Measurements from ENCODE around the gene ZBTB40. TPM values are rescaled to one million over a fixed set of nuclear protein-coding genes. Genes with fewer than 3 reads are reported as not detected.

The ZBTB40 gene
- total RNA-seq, 1 experiment from 2014 or later: 11.4 TPM

DNA sequence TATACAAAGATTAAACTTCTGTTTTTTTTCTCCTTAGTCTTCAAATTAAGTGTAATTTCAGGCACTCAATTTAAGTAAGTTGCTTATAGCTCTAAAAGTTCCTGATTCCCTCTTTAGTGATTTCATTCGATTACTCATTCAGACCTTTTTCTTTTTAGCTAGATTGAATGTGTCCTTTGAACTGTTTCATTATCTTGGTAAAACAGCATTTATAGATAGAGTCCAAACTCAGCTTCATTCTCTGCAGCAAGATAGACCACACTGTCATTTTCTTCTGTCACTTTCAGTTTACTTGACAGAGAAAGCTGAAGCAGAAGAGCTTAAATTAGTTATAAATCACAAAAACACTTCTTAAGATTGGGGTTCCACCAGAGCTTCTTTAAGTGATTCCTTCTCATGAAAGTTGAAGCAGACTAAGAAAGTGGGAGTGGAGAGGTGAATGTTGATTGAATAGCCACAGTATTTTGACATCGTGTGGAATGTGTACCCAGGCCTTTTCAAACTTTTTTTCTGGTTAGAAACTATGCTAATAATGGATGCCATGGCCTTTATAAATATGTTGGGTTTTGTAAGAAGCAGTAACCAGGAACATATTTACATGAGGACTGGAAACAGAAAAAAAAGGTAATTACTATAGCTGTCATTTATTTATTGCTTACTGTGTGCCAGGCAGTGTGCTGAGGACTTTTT, 52.2 kb downstream of the ZBTB40 start:
- no peak for DNase-seq (ENCODE audit: low read depth)

DNA sequence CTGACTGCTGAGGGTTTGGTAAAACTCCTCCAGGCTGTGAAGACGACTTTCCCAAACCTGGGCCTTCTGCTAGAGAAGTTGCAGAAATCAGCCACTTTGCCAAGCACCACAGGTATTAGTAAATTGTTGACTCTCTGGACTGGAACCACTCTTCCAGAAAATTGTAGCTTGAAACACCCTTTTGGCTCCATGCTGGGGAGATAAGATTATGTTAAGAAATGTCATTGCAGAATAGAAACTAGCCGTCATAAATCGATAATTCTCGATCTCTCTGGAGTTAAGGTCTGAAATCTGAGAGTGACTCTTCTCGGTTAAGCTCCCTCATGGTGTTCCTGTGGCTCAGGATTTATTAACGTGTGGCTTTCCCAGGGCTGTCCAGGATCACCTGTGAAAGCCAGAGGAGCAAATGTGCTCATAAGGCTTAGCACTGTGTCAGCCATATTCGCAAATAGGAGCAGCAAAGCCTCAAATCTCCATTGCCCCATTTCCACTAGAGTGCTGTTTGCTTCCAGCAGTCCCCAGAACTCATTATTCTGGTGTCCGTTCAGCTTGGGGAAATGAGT, 54.6 kb downstream of the ZBTB40 start:
- no peak for DNase-seq (ENCODE audit: low read depth)

DNA sequence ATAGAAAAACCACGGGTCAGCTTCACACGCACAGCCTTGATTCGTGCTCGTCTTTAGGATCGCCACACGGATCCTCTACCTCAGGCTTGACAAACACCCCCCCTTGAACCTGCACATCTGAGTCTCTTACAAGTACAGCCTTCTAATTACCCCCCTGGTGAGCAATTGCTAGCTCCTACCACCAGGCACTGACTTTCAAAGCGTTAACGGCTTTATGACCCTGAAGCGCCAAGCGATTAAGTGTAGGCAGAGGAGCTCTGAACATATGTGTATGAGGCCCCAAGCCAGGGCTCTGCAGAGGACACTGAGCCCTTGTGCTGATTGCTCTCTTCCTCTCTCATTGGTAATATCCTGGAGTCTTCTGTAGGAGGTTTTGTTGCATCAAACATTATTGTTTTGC, 55.9 kb downstream of the ZBTB40 start:
- no peak for DNase-seq (ENCODE audit: low read depth)

DNA sequence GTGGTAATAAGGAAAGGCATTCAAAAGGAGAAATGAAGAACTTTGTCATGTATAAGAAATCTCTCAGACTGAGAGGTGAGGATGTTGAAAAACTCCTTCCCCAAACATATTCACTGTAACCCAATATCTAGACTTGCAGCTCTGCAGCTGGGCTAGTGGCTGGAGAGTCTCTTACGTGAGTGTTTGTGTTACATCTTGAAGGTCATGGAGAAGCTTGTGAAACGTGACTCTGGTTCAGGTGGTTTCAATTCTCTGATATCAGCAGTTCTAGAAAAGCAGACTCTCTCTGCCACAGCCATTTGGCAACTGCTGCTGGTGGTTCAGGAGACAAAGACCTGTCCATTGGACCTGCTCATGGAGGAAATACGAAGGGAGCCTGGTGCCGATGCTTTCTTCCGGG, 56.7 kb downstream of the ZBTB40 start:
- no peak for DNase-seq (ENCODE audit: low read depth)

DNA sequence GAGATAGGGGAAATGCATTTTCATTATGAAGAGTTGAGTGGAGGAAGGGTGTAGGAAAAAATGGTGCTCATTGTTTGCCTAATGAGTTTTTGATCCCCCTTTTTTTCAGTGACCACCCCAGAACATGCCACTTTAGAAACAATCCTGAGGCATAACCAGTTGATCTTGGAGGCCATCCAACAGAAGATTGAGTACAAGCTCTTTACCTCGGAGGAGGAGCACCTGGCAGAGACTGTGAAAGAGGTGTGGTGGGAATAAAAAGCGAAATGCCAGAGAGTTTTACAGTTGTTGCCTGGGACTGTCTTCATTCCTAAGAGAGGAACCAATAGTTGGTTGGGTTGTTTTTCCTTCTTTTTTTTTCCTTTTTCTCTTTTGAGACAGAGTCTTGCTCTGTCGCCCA, 57.3 kb downstream of the ZBTB40 start:
- DNase-seq (ENCODE audit: low read depth): no peak

DNA sequence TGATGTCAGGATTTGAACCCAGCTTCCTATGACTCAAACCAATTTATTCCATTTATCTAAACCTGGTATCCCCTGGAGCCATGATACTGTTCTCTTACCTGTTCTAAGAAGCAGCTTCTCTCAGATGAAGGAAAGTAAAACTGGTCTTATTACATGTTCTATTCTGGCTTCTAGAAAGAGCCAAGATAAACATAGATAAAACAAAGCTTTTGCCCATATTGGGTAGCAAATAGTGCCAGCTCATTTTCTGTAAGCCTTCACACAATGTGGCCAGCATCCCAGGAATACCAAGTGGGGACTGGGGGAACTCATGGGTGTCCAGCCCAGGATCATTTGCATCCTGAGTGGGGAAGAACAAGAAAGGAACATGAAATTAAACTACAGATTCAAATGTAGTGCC, 58.2 kb downstream of the ZBTB40 start:
- DNase-seq (ENCODE audit: low read depth): no peak

DNA sequence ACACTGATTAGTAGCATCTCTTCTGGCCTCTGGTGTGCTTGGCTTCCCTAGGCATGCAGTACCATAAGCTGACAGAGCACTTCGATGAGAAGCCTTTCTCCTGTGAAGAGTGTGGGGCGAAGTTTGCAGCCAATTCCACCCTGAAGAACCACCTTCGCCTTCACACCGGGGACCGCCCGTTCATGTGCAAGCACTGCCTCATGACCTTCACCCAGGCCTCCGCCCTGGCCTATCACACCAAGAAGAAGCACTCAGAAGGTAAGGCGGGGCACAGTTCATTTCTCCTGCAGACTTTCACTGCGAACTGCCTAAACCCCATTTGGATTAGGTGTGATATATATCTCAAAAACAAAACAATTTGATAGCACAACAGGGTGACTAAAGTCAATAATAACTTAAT, 61.2 kb downstream of the ZBTB40 start:
- DNase-seq (ENCODE audit: low read depth): no peak

DNA sequence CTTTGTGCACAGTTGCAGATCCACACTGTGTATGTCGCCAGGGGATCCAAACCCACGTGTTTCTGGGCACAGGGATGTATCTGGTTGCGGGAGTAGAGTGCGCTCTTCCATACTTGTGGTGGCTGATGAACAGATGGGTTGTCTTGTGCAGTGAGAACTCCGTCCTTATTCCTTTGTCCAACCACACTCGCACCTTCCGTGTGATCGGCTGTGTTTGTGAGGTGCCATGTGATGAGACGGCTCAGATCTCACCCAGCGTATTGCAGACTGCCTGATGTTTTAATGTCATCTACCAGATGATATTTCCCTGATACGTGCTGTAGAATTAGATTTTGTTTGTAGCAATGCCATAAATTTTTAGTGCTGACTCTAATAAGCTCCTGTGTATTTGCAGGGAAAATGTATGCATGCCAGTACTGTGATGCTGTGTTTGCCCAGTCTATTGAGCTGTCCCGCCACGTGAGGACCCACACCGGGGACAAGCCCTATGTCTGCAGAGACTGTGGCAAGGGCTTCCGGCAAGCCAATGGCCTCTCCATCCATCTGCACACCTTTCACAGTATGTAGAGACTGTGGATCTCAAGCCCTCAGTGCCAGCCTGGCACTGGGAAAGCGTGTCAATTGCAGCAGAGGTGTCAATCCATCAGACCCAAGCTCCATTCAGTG, 65.4 kb downstream of the ZBTB40 start:
- DNase-seq (ENCODE audit: low read depth): no peak

DNA sequence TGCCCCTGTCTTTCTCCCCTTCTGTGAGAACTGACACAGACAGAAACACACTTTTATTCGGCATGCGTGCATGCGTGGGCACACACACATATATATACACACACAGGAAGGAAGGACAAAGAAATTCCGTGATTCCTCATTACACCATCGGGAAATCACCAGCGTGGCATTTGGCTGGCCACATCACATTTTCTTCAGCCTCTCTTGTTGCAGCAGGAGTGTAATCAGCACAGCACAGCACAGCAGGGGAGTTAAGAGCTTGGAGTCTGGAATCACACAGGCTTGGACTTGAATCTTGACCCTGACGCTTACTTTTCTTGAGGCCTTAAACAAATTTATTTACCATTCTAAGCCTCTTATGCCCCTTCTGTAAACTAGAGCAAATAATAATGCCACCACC, 66.3 kb downstream of the ZBTB40 start:
- DNase-seq (ENCODE audit: low read depth): no peak

DNA sequence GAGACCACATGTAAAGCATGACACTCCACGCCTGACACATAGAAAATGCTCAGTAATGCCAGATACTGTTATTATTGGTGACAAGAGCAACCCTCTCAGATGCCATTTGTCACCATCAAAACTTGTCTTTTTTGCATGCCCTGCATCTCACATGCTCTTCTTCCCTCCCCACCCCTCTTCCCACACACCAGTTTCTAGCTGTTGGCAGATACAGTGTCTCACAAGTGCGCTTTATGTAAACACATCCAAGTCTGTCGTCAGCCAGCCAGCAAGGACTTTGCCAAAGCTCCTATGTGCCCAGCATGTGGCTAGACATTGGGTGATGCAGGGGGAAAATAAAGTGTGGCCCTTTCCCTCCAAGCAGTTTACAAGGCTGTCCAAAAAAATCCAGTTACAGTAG, 66.7 kb downstream of the ZBTB40 start:
- no peak for DNase-seq (ENCODE audit: low read depth)

DNA sequence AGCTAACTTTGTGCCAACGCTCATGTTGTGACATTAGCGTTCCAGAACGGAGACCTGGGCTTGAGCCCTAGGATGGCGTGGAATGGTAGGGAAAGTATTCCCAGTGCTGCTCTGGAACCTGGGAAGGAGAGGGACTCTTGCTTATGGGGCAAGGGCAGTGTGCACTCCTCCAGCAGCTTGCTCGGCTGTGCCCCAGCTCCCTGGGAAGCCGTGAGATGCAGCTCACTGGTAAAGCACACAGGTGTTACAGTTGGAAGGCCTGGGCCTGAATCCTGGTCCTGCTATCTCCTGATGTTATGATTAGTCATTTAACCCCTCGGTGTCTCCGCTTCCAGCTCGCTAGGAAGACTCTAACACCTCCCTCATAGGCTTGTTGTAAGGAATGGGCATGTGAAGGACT, 69.2 kb downstream of the ZBTB40 start:
- no peak for DNase-seq (ENCODE audit: low read depth)

DNA sequence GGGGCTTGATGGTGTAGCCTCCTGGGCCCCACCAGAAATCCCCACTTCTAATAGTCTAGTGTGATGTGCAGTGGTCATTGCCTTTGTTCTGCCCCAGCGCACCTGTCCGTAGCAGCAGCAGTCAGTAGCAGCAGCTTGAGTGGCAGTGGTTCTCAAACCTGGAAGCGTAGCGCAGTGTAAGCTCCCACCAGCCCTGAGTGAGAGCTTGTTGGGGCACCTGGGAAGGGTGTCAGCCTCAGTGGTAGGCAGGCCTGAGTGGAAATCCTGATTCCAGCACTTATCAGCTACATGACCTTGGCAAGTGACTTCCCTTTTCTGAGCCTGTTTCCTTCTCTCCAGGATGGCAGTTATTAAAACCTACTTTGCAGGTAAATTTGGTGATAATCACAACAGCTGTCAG, 70.0 kb downstream of the ZBTB40 start:
- DNase-seq (ENCODE audit: low read depth): no peak

DNA sequence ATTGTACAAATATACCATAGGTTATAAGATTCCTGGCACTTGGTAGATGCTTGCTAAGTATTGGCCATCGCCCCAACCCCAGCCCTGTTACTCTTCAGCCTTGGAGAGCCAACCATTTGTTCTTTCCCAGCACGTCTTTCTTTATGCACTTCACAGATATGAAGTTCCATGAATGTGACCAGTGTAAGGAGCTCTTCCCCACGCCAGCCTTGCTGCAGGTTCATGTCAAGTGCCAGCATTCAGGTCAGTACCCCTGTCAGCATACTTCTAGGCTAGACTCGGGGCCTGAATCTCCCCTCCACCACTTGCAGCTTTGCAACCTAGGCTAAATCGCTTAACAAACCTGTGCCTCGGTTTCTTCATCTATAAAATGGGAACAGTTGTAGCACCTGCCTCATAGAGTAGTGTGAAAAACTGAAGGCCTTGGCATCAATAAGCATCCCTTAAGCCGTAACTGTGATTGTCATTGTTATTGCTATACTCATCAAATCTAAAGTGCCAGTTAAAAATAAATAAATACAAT, 70.6 kb downstream of the ZBTB40 start:
- no peak for DNase-seq (ENCODE audit: low read depth)

DNA sequence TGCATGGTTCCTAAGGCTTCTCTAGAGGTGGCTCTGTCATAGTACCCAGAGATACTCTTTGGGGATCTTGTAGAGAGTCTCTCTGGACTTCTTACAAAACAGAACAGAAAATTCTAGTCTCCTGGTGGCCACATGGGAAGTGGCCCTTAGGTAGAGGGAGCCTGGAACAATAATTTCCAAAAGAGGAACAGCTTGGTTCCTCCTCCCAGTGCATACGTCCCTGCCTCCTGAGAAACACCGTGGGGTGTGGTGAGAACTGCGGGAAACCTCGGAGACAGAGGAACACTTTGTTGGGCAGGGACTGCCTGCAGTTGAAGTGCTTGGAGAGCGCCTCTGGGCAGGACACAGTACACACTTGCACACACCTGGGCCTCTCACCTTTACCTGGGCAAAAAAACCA, 72.8 kb downstream of the ZBTB40 start:
- DNase-seq (ENCODE audit: low read depth): no peak

DNA sequence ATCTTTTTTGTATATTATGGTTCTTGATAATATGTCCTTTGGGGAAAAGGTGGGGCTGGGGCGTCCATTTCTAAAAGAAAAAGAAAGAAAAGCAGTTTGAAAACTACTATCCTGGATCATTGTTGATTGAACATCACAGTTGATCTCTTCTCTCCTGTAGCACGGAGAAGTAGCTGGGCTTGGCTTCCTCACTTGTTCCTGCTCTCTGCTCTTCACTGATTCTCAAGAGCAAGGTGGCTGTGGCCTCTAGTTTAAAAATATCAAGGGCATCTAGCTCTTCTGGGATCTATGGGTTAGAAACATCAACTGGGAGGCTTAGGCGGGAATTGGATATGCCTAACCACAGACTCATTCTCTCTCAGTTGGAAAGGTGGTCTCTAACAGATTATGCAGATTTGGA, 73.6 kb downstream of the ZBTB40 start:
- no peak for DNase-seq (ENCODE audit: low read depth)

DNA sequence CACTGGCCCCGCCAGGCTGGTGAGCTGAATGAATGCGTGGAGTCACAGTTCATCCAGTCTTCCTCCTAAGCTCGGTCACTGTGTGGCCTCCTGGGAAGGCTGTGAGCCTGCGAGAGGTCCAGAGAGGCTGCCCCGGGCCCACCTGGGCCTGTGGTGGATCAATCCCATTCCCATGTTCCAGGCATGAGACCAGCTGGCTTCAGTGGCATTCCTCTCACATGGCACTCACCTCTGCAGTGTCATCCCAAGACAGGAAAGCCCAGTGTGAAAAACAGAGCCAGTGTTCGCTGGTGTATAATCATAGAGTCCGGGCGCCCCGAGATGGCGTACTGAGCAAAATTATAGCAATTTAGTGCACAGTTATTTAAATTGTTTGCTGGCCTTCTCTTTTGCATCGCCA, 74.0 kb downstream of the ZBTB40 start:
- DNase-seq (ENCODE audit: low read depth): no peak

DNA sequence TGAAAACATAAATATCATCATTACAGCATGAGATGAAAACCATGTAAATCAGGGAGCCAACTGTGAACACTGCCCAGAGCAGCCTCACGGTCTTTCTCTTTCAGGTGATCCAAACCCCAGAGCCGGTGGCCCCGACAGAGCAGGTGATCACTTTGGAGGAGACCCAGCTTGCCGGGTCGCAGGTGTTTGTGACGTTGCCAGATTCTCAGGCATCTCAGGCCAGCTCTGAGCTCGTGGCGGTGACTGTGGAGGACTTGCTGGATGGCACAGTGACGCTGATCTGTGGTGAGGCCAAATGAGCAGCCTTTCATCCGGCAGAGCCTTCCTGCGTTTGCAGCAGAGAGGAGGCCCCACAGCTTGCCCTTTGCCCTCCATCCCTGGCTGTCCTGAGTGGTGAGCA, 74.4 kb downstream of the ZBTB40 start:
- DNase-seq (ENCODE audit: low read depth): no peak

DNA sequence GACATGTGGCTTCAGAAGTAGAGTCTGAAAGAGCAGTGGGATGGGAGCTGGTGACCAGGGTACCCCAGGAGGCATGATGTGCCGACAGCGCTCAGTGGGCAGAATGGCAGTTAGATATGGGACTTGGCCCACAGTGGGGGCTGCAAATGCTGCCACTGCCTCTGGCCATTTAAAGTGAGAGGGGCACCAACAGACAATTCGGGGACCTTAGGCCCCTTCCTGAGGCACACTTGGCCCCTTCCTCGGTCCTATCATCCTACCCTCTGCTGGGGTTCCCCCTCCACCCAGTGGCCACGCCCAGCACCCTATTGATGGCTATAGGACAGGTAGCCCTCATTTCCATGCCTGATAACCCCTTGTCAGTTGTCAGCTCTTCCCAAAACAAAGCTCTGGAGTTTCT, 75.0 kb downstream of the ZBTB40 start:
- DNase-seq (ENCODE audit: low read depth): no peak

DNA sequence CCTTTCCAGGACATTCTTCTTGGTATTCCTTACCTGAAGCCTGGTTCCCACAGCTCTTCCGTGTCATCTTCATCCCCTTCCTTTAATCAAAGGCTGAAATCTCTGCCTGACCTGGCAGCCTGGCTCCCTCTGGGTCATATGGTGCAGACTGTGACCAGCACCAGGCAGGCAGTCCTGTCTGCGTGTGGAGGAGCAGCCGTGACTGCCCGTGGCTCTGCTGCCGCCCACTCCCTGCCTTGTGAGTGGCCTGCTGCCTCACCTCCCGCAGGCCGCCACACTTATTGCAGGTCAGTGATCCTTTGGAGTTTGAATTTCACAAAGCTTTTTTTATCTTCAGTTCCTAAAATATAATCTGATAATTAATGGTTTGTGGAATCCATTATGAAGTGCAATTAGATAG, 75.5 kb downstream of the ZBTB40 start:
- DNase-seq (ENCODE audit: low read depth): no peak

DNA sequence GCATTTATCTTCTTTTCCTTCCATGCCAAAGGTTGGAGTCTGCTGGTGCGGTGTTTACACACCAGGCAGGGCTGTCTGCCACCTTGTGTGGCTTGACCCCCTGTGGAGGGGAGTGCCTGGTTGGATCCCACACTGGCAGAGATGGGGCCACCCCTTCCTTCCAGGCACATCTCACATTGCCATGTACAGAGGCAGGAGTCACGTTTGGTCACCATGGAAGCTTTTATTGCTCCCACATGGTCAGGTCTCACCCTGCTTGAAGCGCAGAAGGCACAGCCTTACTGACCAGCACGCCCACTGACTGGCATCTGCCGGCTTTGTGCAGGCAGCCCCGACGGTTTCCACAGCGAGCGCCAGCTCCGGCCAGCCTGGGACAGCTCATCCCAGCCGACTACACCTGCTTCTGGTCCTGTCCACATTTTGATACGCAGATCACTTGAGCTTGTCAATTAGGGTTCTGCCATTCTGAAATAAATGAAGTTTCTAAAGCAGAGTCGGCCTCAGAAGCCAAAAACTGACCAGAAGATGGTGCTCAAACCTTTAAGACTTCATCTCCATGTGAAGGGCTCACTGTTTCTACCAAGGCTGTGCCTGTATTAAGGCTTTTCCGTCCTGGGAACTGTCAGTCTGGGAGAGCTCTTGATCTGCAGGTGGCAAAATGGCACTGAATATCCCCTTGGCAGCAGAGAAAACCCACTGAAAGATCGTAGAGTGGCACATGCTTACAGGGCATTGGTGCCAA, 76.1 kb downstream of the ZBTB40 start:
- no peak for DNase-seq (ENCODE audit: low read depth)

DNA sequence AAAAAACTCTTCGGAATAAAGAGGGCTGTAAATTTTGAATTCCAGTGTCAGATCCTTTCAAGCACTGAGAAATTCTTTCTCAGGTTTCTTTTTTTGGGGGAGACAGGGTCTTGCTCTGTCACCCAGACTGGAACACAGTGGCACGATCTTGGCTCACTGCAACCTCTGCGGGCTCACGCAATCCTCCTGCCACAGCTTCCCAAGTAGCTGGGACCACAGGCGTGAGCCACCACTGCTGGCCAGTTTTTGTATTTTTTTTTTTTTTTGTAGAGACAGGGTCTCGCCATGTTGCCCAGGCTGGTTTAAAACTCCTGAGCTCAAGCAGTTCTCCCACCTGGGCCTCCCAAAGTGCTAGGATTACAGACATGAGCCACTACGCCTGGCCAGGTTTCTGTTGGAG, 76.8 kb downstream of the ZBTB40 start:
- no peak for DNase-seq (ENCODE audit: low read depth)

DNA sequence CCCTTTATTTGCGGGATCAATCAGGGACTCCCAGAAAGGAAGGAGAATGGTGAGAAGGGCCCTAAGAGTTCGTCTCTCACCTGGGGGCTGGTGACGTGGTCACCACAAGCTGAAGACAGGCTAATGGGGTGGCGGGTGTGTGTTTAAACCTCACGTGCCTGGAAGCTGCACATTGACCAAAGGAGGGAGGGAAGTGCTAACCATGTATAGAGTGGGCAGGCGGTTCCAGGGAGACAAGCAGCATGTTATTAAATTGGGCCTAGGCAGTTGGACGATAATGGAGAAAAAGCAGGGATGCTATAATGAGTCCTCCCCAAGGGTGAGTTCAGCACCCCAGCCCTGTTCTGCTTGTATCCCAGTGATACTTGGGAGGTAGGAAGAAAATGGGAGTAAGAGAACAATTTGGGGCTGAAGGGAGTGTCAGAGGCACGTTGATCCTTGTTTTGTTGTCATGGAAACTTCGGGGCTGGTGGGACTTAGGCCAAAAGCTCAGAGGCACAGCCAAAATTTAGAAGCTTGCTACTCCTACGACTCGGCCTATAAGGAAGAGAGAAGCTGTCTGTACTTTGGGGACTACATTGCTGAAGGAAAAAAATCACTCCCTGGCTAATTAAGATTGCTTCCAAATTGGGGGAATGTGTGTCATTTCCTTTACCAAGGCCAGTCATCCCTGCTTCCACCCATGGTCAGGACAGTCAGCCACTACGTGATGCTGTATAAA, 78.4 kb downstream of the ZBTB40 start:
- peak; percentile 3 for DNase-seq (ENCODE audit: low read depth)
